GM23248 (cell line): Measurements from ENCODE around the gene GLIPR1.

Experiments used
- EZH2 ChIP-seq: fragments of 200-600 bp; sonication (generic); IDR thresholded peaks from 2 replicates; pipeline ENCODE4 v1.6.1; 2018; ENCODE audit warnings: antibody characterized with exemption, mild to moderate bottlenecking; ENCODE audit not compliant: insufficient read depth, poor library complexity, severe bottlenecking
- EZH2phosphoT487 ChIP-seq: fragments of 200-600 bp; sonication (generic); IDR thresholded peaks from 2 replicates; pipeline ENCODE4 v1.6.1; 2018; ENCODE audit warnings: antibody characterized with exemption, moderate library complexity, mild to moderate bottlenecking, low read depth; ENCODE audit not compliant: insufficient read depth

DNA sequence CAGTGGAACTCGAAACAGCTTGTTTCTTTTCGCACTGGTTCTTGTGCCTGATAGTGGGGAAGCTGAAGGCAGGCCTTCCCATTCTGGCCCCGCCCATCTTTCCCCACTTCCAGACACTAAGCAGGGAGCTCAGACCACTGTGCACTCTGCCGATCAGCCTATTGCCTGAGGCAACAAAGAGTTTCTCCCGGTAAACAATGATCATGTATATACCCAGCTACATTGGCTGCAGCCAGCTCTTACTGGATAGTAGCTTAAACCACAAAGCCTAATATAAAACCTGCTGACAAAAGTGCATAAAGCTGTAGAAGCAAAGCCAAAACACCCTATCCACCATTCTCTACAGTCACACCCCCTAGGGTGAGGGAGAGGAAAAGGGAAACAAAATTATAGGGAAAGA lies 24.7 kb upstream of the GLIPR1 start:
- TF ChIP-seq EZH2phosphoT487 (no peak), EZH2 (no peak)
